GM19395 (cell line): ENCODE measurements around the gene RPLP1.

Source experiments
- ATAC-seq: cut with Tn5 transposase; IDR thresholded peaks from one replicate; pipeline ENCODE4 v1.9.1; 2021; ENCODE audit warnings: mild to moderate bottlenecking, moderate library complexity; ENCODE audit not compliant: unreplicated experiment

Gene RPLP1

GRCh38 chr15:69496001-69496400 is 43.4 kb downstream of the RPLP1 start:
- ATAC-seq = no peak

GRCh38 chr15:69497076-69497475 is 44.5 kb downstream of the RPLP1 start:
- ATAC-seq = no peak

- ATAC-seq = no peak
Observed at GRCh38 chr15:69497667-69498066, 45.0 kb downstream of the RPLP1 start.

- ATAC-seq = no peak
Observed at GRCh38 chr15:69498282-69498681, 45.7 kb downstream of the RPLP1 start.

GRCh38 chr15:69498987-69499386 is 46.4 kb downstream of the RPLP1 start:
- ATAC-seq = no peak

GRCh38 chr15:69499521-69500211 is 47.0 kb downstream of the RPLP1 start:
- no peak for ATAC-seq

- ATAC-seq = no peak
Observed at GRCh38 chr15:69500339-69500738, 47.7 kb downstream of the RPLP1 start.

- ATAC-seq = no peak
Observed at GRCh38 chr15:69501456-69501855, 48.8 kb downstream of the RPLP1 start.

- no peak for ATAC-seq
Observed at GRCh38 chr15:69502470-69503045, 49.9 kb downstream of the RPLP1 start.

GRCh38 chr15:69504352-69505040 is 51.9 kb downstream of the RPLP1 start:
- ATAC-seq = no peak
